NK-92 (cell line): ENCODE results near the gene ERVFRD-1.

ENCODE experiments used
- DNase-seq: peaks from one replicate; lab custom pipeline; 2025; ENCODE audit not compliant: unreplicated experiment; lab: John Stamatoyannopoulos, UW

ERVFRD-1 gene

GRCh38 chr6:11054722-11055121, 56.8 kb downstream of the ERVFRD-1 start:
- no peak for DNase-seq

- no peak for DNase-seq
Measured at GRCh38 chr6:11053307-11053706, 58.2 kb downstream of the ERVFRD-1 start.
